22Rv1 (cell line): Measurements from ENCODE around the gene TMEM17.

Experiments used
- ZFX ChIP-seq: fragments of 450-650 bp; IDR thresholded peaks from 2 replicates; pipeline ENCODE4 v1.6.1; 2017; ENCODE audit warnings: antibody characterized with exemption, borderline replicate concordance
- TF ChIP-seq, protein P1 (sequence below): fragments of 450-650 bp; IDR thresholded peaks from 2 replicates; pipeline ENCODE4 v1.5.1; 2017; ENCODE audit warnings: mild to moderate bottlenecking

DNA sequence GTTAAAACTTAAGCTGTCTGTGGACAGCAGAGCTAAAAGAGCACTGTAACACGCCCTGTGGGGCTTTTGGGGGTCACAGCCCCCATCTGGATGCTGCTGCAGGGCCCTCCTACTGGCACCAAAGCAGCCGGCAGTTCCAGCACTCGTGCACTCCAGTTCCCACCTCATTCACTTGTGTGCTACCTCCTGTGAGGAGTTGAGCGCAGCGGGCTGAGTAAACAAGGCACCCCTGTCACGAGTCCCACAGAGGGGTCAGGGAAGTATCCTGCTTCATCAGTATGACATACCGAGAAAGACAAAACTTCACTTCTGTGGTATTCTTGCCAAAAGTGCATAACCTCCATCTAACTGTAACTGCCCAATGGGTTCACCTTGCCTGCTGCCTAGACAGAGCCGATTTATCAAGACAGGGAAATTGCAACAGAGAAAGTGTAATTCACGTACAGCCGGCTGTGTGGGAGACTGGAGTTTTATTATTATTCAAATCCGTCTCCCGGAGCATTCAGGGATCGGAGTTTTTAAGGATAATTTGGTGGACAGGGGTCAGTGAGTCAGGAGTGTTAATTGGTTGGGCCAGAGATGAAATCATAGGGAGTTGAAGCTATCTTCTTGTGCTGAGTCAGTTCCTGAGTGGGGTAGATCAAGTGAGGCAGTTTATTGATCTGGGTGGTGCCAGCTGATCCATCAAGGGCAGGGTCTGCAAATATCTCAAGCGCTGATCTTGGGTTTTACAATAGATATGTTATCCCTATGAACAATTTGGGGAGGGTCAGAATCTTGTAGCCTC, 41.6 kb downstream of the TMEM17 start:
- TF ChIP-seq, protein P1, sequence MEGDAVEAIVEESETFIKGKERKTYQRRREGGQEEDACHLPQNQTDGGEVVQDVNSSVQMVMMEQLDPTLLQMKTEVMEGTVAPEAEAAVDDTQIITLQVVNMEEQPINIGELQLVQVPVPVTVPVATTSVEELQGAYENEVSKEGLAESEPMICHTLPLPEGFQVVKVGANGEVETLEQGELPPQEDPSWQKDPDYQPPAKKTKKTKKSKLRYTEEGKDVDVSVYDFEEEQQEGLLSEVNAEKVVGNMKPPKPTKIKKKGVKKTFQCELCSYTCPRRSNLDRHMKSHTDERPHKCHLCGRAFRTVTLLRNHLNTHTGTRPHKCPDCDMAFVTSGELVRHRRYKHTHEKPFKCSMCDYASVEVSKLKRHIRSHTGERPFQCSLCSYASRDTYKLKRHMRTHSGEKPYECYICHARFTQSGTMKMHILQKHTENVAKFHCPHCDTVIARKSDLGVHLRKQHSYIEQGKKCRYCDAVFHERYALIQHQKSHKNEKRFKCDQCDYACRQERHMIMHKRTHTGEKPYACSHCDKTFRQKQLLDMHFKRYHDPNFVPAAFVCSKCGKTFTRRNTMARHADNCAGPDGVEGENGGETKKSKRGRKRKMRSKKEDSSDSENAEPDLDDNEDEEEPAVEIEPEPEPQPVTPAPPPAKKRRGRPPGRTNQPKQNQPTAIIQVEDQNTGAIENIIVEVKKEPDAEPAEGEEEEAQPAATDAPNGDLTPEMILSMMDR: no peak
- no peak for TF ChIP-seq ZFX
